H1 (cell line): ENCODE results near the gene NAV2. TPM values are rescaled to one million over a fixed set of nuclear protein-coding genes. Genes with fewer than 3 reads are reported as not detected.

Source experiments
- CTCF ChIA-PET: fragments of 300-600 bp; sonication (Branson Sonifier 250); formaldehyde crosslinking; loops from one replicate; lab custom pipeline; 2021; ENCODE audit not compliant: partially characterized antibody; lab: Charles Lee
- POLR2A ChIA-PET: fragments of 300-600 bp; sonication (Branson Sonifier 250); formaldehyde crosslinking; loops from one replicate; lab custom pipeline; 2021; ENCODE audit warnings: inconsistent platforms; ENCODE audit not compliant: partially characterized antibody; lab: Charles Lee
- DNase-seq, 2 experiments: peaks; one replicate each; pipeline versions ENCODE4 v3.0.0 to v3.0.0-alpha.2; 2010 to 2022; ENCODE audit warnings: low spot score in 2 of 2, low read depth in 1 of 2, mixed read lengths in 1 of 2
- FAIRE-seq: peaks from 2 replicates; lab custom pipeline; 2011; peaks lifted over from hg19 to GRCh38; lab: Jason Lieb, UNC
- H2AFZ ChIP-seq: 2 replicates; pipeline ENCODE4 v1.8.1; 2012; ENCODE audit warnings: low read length, inconsistent platforms
- H2AK5ac ChIP-seq: 2 replicates; pipeline ENCODE4 v1.6.1; 2013; ENCODE audit warnings: low read depth, low read length
- H2BK120ac ChIP-seq: replicated peaks from 2 replicates; pipeline ENCODE3; 2013; ENCODE audit warnings: low read depth, low read length, inconsistent platforms
- H2BK12ac ChIP-seq: 2 replicates; pipeline ENCODE4 v1.6.1; 2013; ENCODE audit warnings: low read depth, low read length
- H2BK15ac ChIP-seq: 2 replicates; pipeline ENCODE4 v1.6.1; 2013; ENCODE audit warnings: low read length
- H2BK20ac ChIP-seq: 2 replicates; pipeline ENCODE4 v1.6.1; 2013; ENCODE audit warnings: low read length
- H2BK5ac ChIP-seq: 2 replicates; pipeline ENCODE4 v1.6.1; 2013; ENCODE audit warnings: low read depth, low read length
- H3K14ac ChIP-seq: 2 replicates; pipeline ENCODE4 v1.6.1; 2013; ENCODE audit warnings: inconsistent platforms; ENCODE audit not compliant: insufficient read length
- H3K18ac ChIP-seq: 2 replicates; pipeline ENCODE4 v1.6.1; 2013; ENCODE audit warnings: low read length; ENCODE audit errors: extremely low read depth
- H3K23ac ChIP-seq: 2 replicates; pipeline ENCODE4 v1.6.1; 2013; ENCODE audit warnings: inconsistent platforms; ENCODE audit not compliant: insufficient read length
- H3K23me2 ChIP-seq: 2 replicates; pipeline ENCODE4 v1.6.1; 2013; ENCODE audit warnings: low read depth, low read length
- H3K27ac ChIP-seq: 2 replicates; pipeline ENCODE4 v1.6.1; 2011; ENCODE audit warnings: low read depth, low read length, inconsistent platforms
- H3K27me3 ChIP-seq, 4 experiments: replicated peaks in 1 of 4; 1 replicate in 1 of 4; 2 replicates in 3 of 4; pipeline versions ENCODE4 v1.6.1 to v1.8.1; 2011 to 2013; ENCODE audit warnings: low read length in 3 of 4, mild to moderate bottlenecking in 3 of 4, inconsistent platforms in 2 of 4, mixed read lengths in 2 of 4, moderate library complexity in 1 of 4; ENCODE audit not compliant: control insufficient read depth in 3 of 4, insufficient read depth in 3 of 4; ENCODE audit errors: extremely low read depth in 1 of 4
- H3K36me3 ChIP-seq, 4 experiments: 2 replicates each; pipeline versions ENCODE4 v1.6.1 to v1.8.1; 2011 to 2013; ENCODE audit warnings: mild to moderate bottlenecking in 4 of 4, low read length in 3 of 4, moderate library complexity in 2 of 4, control low read depth in 1 of 4, inconsistent platforms in 1 of 4; ENCODE audit not compliant: insufficient read depth in 4 of 4, control insufficient read depth in 2 of 4
- H3K4ac ChIP-seq: replicated peaks from 2 replicates; pipeline ENCODE3; 2013; ENCODE audit warnings: low read length, low read depth, mixed read lengths, inconsistent platforms; ENCODE audit not compliant: insufficient read length
- H3K4me1 ChIP-seq, 4 experiments: replicated peaks in 1 of 4; 1 replicate in 1 of 4; 2 replicates in 3 of 4; pipeline versions ENCODE4 v1.6.1 to v1.8.1; 2011 to 2013; ENCODE audit warnings: low read length in 3 of 4, inconsistent platforms in 2 of 4, mixed read lengths in 1 of 4; ENCODE audit not compliant: insufficient read depth in 4 of 4, control insufficient read depth in 3 of 4
- H3K4me2 ChIP-seq, 2 experiments: 2 replicates each; pipeline versions ENCODE4 v1.6.1 to v1.8.1; 2011 to 2013; ENCODE audit warnings: low read depth in 2 of 2, low read length in 2 of 2, control low read depth in 1 of 2, inconsistent platforms in 1 of 2, mild to moderate bottlenecking in 1 of 2; ENCODE audit not compliant: insufficient read depth in 1 of 2
- H3K4me3 ChIP-seq, 4 experiments: fragments of 200-600, 300-600 bp in 1 of 4; sonication (generic), shearing (Covaris generic), sonication (Bioruptor Twin) in 1 of 4; 2 replicates each; pipeline versions ENCODE4 v1.5.1 to v1.8.1; 2011 to 2016; ENCODE audit warnings: low read length in 4 of 4, low read depth in 3 of 4, control low read depth in 2 of 4, inconsistent platforms in 2 of 4, mild to moderate bottlenecking in 2 of 4, mixed read lengths in 1 of 4, moderate library complexity in 1 of 4; ENCODE audit not compliant: insufficient read depth in 2 of 4; ENCODE audit errors: extremely low read depth in 1 of 4
- H3K56ac ChIP-seq: replicated peaks from 2 replicates; pipeline ENCODE3; 2013; ENCODE audit warnings: low read depth, mild to moderate bottlenecking, mixed read lengths, low read length, inconsistent platforms; ENCODE audit not compliant: insufficient read length
- H3K79me1 ChIP-seq: 2 replicates; pipeline ENCODE4 v1.6.1; 2013; ENCODE audit warnings: low read depth, low read length, control low read depth
- H3K79me2 ChIP-seq, 2 experiments: 2 replicates each; pipeline versions ENCODE4 v1.6.1 to v1.8.1; 2012 to 2013; ENCODE audit warnings: low read length in 2 of 2, mild to moderate bottlenecking in 2 of 2, inconsistent platforms in 1 of 2; ENCODE audit not compliant: insufficient read depth in 2 of 2, control insufficient read depth in 1 of 2
- H3K9ac ChIP-seq, 4 experiments: replicated peaks in 1 of 4; 1 replicate in 1 of 4; 2 replicates in 3 of 4; pipeline versions ENCODE4 v1.6.1 to v1.8.1; 2011 to 2013; ENCODE audit warnings: low read depth in 3 of 4, low read length in 3 of 4, control low read depth in 2 of 4, mild to moderate bottlenecking in 2 of 4, moderate library complexity in 2 of 4, inconsistent platforms in 1 of 4; ENCODE audit errors: extremely low read depth in 1 of 4
- H3K9me3 ChIP-seq, 2 experiments: 2 replicates each; pipeline versions ENCODE4 v1.6.1 to v1.8.1; 2012 to 2013; ENCODE audit warnings: mild to moderate bottlenecking in 2 of 2, moderate library complexity in 2 of 2, control low read depth in 1 of 2, inconsistent platforms in 1 of 2, low read depth in 1 of 2, low read length in 1 of 2, mixed read lengths in 1 of 2; ENCODE audit not compliant: insufficient read depth in 2 of 2
- H4K20me1 ChIP-seq, 2 experiments: replicated peaks in 1 of 2; 2 replicates each; pipeline versions ENCODE3 to v1.8.1; 2011 to 2013; ENCODE audit warnings: inconsistent platforms in 2 of 2, low read length in 2 of 2, mild to moderate bottlenecking in 1 of 2; ENCODE audit not compliant: insufficient read depth in 2 of 2, control insufficient read depth in 1 of 2
- H4K5ac ChIP-seq: 2 replicates; pipeline ENCODE4 v1.6.1; 2013; ENCODE audit warnings: low read length, low read depth, mixed read lengths, inconsistent platforms; ENCODE audit not compliant: insufficient read length
- H4K8ac ChIP-seq: 2 replicates; pipeline ENCODE4 v1.8.0; 2013; ENCODE audit warnings: mild to moderate bottlenecking, moderate library complexity, low read length, inconsistent platforms; ENCODE audit not compliant: insufficient read depth; ENCODE audit errors: extremely low read depth
- H4K91ac ChIP-seq: replicated peaks from 2 replicates; pipeline ENCODE3; 2013; ENCODE audit warnings: low read length, mixed read lengths, inconsistent platforms; ENCODE audit not compliant: insufficient read length
- TEAD4 ChIP-seq: IDR thresholded peaks from 2 replicates; pipeline ENCODE4 v1.6.1; 2012; ENCODE audit warnings: low read depth, low read length, inconsistent platforms, mixed read lengths
- WGBS, 2 experiments: shearing (Covaris generic) in 1 of 2; methylation state at CpG; one replicate each; pipeline versions ENCODE4 v1.1.6 to v1.1.7; 2013 to 2015; ENCODE audit warnings: low lambda C conversion rate in 2 of 2, mixed read lengths in 2 of 2, inconsistent platforms in 1 of 2, low coverage in 1 of 2, missing lambda C conversion rate in 1 of 2; ENCODE audit not compliant: insufficient replicate concordance in 2 of 2, insufficient coverage in 1 of 2, insufficient read length in 1 of 2; ENCODE audit errors: extremely low coverage in 1 of 2, missing lambda C conversion rate in 1 of 2; 5-methylcytosine and 5-hydroxymethylcytosine counted together
- polyA plus RNA-seq, 7 experiments: library from polyadenylated mRNA; depleted of rRNA in 3 of 7; stranded (reverse) in 5 of 7; unstranded in 2 of 7; fragments of >200 nt in 5 of 7; fragments of 200-250 nt in 2 of 7; gene quantifications; 1 replicate in 5 of 7; 2 replicates in 1 of 7; 4 replicates in 1 of 7; pipeline versions ENCODE4 v1.2.1 to v1.2.3, GENCODE V29; 2011 to 2013; ENCODE audit warnings: missing spikeins in 2 of 7, mixed read lengths in 2 of 7
- total RNA-seq: library from RNA; stranded (reverse); fragmentation: NEBNext Ultra II Directional; extraction: Animal tissue kit (Norgen Biotek cat#: 25700); gene quantifications from 2 replicates; pipeline ENCODE4 v1.2.1, GENCODE V29; 2021
- TF ChIP-seq, protein P1 (sequence below): IDR thresholded peaks from 2 replicates; pipeline ENCODE4 v1.6.1; 2011; ENCODE audit warnings: low read length, improper control_type of control experiment

NAV2 gene
- total and polyA plus RNA-seq, 2 of the 8 experiments (the other 6 are each of a cell fraction or from before 2014, with no cell fraction given): 35.6 to 73.6 TPM

DNA sequence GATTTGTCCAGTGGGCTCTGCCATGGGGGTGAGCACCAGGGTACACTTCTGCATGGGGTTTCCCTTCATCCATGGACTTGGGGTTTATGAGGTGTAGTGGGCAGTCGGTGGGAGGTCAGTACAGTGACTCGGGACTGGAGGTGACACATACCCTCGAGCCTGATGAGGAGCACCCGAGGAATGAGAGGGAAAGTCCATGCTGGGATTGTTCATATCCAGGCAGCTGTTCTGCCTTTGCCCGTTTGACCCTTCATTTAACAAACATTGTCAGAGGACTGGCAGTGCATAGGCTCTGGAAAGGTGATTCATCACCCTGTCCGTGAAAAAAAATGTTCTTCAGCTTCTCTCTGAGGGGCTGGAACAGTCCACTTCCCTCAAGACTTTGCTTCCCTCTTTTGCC lies 2.7 kb downstream of the NAV2 start:
- Histone ChIP-seq H3K9me3 (no peaks in the 10 kb centered on the region), H4K8ac (no peak overlapping the region), H3K4me1 (peaks cover 0 to 13% (median 10%) of the 10 kb centered on the region in 4 experiments; a peak in 6 of 7 replicates), H2BK12ac (no peak overlapping the region), H3K36me3 (no peaks in the 10 kb centered on the region), H3K79me2 (no peaks in the 10 kb centered on the region), H3K4me3 (no peak overlapping the region), H3K9ac (no peak overlapping the region), H2BK20ac (no peak overlapping the region), H3K18ac (no peak overlapping the region), H3K4me2 (peak overlapping the region in 1 of 2 experiments; percentile 96; a peak in 1 of 4 replicates), H3K27ac (no peak overlapping the region), H3K23ac (no peak overlapping the region), H3K56ac (no peak overlapping the region), H2BK120ac (no peak overlapping the region), H2AK5ac (no peak overlapping the region), H2AFZ (no peak overlapping the region), H2BK5ac (no peak overlapping the region), H3K79me1 (no peaks in the 10 kb centered on the region), H3K4ac (no peak overlapping the region), H4K91ac (no peak overlapping the region), H3K14ac (no peak overlapping the region), H4K5ac (no peak overlapping the region), H3K23me2 (peaks cover 16% of the 10 kb centered on the region), H3K27me3 (peaks cover 8 to 33% (median 29%) of the 10 kb centered on the region in 4 experiments), H4K20me1 (no peaks in the 10 kb centered on the region), H2BK15ac (no peak overlapping the region)
- 82% methylated on average over 6 of the region's 6 CpGs; no CpG with 5 or more reads in 1 of the 2 experiments for WGBS, 2 experiments
- CTCF ChIA-PET: interaction anchor here (1.1 to 4.4 kb wide), 11 partner anchors 8 to 188 kb away, joined by 3 to 27 read pairs (median 5); no protein-coding TSS in a partner anchor
- FAIRE-seq (no peak), DNase-seq (no peak)
- POLR2A ChIA-PET: interaction anchor here (1.8 kb wide), 1 partner anchor 57 kb away, joined by 4 read pairs; no protein-coding TSS in a partner anchor
- TF ChIP-seq, protein P1, sequence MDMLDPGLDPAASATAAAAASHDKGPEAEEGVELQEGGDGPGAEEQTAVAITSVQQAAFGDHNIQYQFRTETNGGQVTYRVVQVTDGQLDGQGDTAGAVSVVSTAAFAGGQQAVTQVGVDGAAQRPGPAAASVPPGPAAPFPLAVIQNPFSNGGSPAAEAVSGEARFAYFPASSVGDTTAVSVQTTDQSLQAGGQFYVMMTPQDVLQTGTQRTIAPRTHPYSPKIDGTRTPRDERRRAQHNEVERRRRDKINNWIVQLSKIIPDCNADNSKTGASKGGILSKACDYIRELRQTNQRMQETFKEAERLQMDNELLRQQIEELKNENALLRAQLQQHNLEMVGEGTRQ: no peak
- TF ChIP-seq TEAD4: no peak
